OCI-LY3 (cell line): ENCODE data around the gene NCAPG2.

Experiments used
- EZH2phosphoT487 ChIP-seq: fragments of 200-600 bp; shearing (Covaris generic); IDR thresholded peaks from 2 replicates; pipeline ENCODE4 v1.6.1; 2018; ENCODE audit warnings: antibody characterized with exemption, mixed run types, low read depth
- TF ChIP-seq, protein P1 (sequence below): fragments of 200-600, 300-600 bp; sonication (generic); IDR thresholded peaks from 2 replicates; pipeline ENCODE4 v1.5.1; 2014; ENCODE audit warnings: antibody characterized with exemption, low read length, low read depth

DNA sequence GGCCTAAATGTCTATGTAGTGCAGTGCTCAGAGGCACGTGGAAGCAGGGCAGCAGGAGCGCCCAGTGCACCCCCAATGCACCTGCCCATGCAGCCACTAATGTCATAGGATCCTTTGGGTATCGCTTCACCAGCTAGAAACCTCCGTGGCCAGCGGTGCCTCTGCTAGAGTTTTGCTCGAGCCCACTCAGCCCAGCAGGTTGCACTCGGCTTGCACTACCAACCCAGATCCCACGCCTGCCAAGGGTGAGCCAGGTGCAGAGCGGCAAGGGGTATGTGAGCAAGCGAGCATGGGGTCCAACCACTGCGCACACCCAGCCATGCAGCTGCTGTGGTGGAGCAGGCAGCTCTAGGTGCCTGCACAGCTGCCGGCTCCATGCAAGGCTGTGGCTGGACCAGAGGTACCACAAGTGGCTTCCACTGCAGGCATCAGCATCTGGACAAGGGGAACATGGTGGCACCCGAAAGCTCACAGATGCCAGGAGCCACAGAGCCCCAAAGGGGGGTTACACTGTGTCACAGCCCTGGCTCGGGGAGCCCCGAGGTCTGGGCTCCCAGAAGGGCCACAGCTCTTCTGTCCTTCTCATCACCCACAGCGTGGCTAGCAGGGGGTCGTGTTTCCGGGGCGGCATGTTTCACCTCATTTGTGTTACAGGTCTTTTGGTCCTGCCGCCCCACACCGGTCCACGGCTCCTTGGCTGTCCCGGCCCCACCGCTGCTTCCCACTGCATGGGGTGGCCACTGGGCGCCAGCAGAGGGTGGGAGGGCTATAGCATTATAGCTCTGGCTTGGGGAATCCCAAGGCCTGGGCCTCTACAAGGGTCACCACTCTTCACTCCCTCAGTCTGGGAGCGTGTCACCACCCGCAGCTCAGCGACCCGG lies 2.3 kb upstream of the NCAPG2 start:
- TF ChIP-seq, protein P1, sequence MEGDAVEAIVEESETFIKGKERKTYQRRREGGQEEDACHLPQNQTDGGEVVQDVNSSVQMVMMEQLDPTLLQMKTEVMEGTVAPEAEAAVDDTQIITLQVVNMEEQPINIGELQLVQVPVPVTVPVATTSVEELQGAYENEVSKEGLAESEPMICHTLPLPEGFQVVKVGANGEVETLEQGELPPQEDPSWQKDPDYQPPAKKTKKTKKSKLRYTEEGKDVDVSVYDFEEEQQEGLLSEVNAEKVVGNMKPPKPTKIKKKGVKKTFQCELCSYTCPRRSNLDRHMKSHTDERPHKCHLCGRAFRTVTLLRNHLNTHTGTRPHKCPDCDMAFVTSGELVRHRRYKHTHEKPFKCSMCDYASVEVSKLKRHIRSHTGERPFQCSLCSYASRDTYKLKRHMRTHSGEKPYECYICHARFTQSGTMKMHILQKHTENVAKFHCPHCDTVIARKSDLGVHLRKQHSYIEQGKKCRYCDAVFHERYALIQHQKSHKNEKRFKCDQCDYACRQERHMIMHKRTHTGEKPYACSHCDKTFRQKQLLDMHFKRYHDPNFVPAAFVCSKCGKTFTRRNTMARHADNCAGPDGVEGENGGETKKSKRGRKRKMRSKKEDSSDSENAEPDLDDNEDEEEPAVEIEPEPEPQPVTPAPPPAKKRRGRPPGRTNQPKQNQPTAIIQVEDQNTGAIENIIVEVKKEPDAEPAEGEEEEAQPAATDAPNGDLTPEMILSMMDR: no peak
- no peak for TF ChIP-seq EZH2phosphoT487
